B cell (primary cell): ENCODE data around the gene MSANTD3. TPM values are rescaled to one million over a fixed set of nuclear protein-coding genes. Genes with fewer than 3 reads are reported as not detected.
A peak's percentile ranks its signal among the peaks of the same experiment; 100 is the strongest.

Source experiments
- ATAC-seq: fragments of 200-7000 bp; cut with Tn5 transposase; one replicate; pipeline ENCODE4 v1.10.0; 2021; ENCODE audit warnings: low read depth, mild to moderate bottlenecking, moderate number of reproducible peaks, moderate library complexity
- CTCF ChIA-PET: fragments of 350-600 bp; sonication (Branson Sonifier 250); formaldehyde crosslinking; loops from one replicate; lab custom pipeline; 2021; ENCODE audit warnings: antibody characterized with exemption, inconsistent platforms; lab: Charles Lee
- POLR2A ChIA-PET: fragments of 350-600 bp; sonication (Branson Sonifier 250); formaldehyde crosslinking; loops from one replicate; lab custom pipeline; 2021; ENCODE audit warnings: antibody characterized with exemption; lab: Charles Lee
- DNase-seq: peaks from one replicate; pipeline ENCODE4 v3.0.0; 2013
- H2AFZ ChIP-seq: 2 replicates; pipeline ENCODE4 v1.6.1; 2012; ENCODE audit warnings: mild to moderate bottlenecking, low read depth, low read length; ENCODE audit not compliant: insufficient read depth, poor library complexity, severe bottlenecking
- H3K27ac ChIP-seq, 2 donors: 1 replicate in 1 of 2; 2 replicates in 1 of 2; pipeline ENCODE4 v1.5.1; 2012 to 2013; ENCODE audit warnings: low read length in 2 of 2, mild to moderate bottlenecking in 2 of 2, moderate library complexity in 1 of 2
- H3K27me3 ChIP-seq, 4 experiments: fragments of 200-600 bp in 1 of 4; sonication (generic) in 1 of 4; replicated peaks in 1 of 4; 1 replicate in 2 of 4; 2 replicates in 2 of 4; pipeline versions ENCODE4 v1.6.1 to v1.7.0; 2013 to 2016; ENCODE audit warnings: low read length in 3 of 4, mild to moderate bottlenecking in 2 of 4, mixed read lengths in 1 of 4, moderate library complexity in 1 of 4; ENCODE audit not compliant: insufficient read depth in 4 of 4, control insufficient read depth in 3 of 4; ENCODE audit errors: control extremely low read depth in 1 of 4
- H3K36me3 ChIP-seq, 2 experiments: replicated peaks in 1 of 2; 1 replicate in 1 of 2; 2 replicates in 1 of 2; pipeline versions ENCODE4 v1.6.1 to v1.7.1; 2013; ENCODE audit warnings: low read length in 1 of 2; ENCODE audit not compliant: insufficient read depth in 2 of 2, control insufficient read depth in 1 of 2; ENCODE audit errors: control extremely low read depth in 1 of 2, extremely low read depth in 1 of 2
- H3K4me1 ChIP-seq, 2 donors: fragments of 200-600 bp in 1 of 2; sonication (generic) in 1 of 2; 1 replicate in 1 of 2; 2 replicates in 1 of 2; pipeline versions ENCODE4 v1.5.1 to v1.6.1; 2013 to 2017; ENCODE audit warnings: low read length in 2 of 2; ENCODE audit not compliant: control insufficient read depth in 2 of 2, insufficient read depth in 2 of 2
- H3K4me2 ChIP-seq: replicated peaks from 2 replicates; pipeline ENCODE3; 2012; ENCODE audit warnings: mild to moderate bottlenecking, low read depth, low read length; ENCODE audit not compliant: poor library complexity, severe bottlenecking
- H3K4me3 ChIP-seq, 5 experiments: fragments of 200-600 bp in 1 of 5; sonication (generic) in 1 of 5; 1 replicate in 3 of 5; 2 replicates in 2 of 5; pipeline versions ENCODE4 v1.5.1 to v1.7.0; 2011 to 2016; ENCODE audit warnings: low read length in 4 of 5, mild to moderate bottlenecking in 4 of 5, low read depth in 2 of 5, control low read depth in 1 of 5, moderate library complexity in 1 of 5; ENCODE audit not compliant: insufficient read depth in 1 of 5; ENCODE audit errors: control extremely low read depth in 1 of 5, extremely low read depth in 1 of 5
- H3K79me2 ChIP-seq: fragments of 200-600 bp; sonication (generic); one replicate; pipeline ENCODE4 v1.6.0; 2016; ENCODE audit warnings: low read length; ENCODE audit not compliant: control insufficient read depth, insufficient read depth
- H3K9ac ChIP-seq: fragments of 200-600 bp; sonication (generic); 2 replicates; pipeline ENCODE4 v1.6.1; 2017; ENCODE audit warnings: mild to moderate bottlenecking, low read length, moderate library complexity
- H3K9me3 ChIP-seq, 3 donors: one replicate each; pipeline versions ENCODE4 v1.6.1 to v1.7.1; 2013; ENCODE audit warnings: low read length in 2 of 3; ENCODE audit not compliant: control insufficient read depth in 2 of 3, insufficient read depth in 1 of 3; ENCODE audit errors: control extremely low read depth in 1 of 3
- H4K20me1 ChIP-seq: 2 replicates; pipeline ENCODE4 v1.6.0; 2012; ENCODE audit warnings: mild to moderate bottlenecking, low read length; ENCODE audit not compliant: insufficient read depth, control insufficient read depth, poor library complexity, severe bottlenecking
- H3K27ac Mint-ChIP-seq: one replicate; pipeline ENCODE4 v1.8.0; 2021; ENCODE audit warnings: mixed read lengths
- H3K27me3 Mint-ChIP-seq: one replicate; pipeline ENCODE4 v1.8.0; 2021; ENCODE audit warnings: mixed read lengths
- H3K4me1 Mint-ChIP-seq: one replicate; pipeline ENCODE4 v1.8.0; 2021; ENCODE audit warnings: mixed read lengths
- H3K4me3 Mint-ChIP-seq: one replicate; pipeline ENCODE4 v1.8.0; 2021; ENCODE audit warnings: mixed read lengths
- H3K9me3 Mint-ChIP-seq: one replicate; pipeline ENCODE4 v1.8.0; 2022; ENCODE audit warnings: mixed read lengths; ENCODE audit not compliant: insufficient read depth
- CTCF ChIP-seq: fragments of 200-600 bp; IDR thresholded peaks from one replicate; pipeline ENCODE4 v1.8.0; 2022; ENCODE audit warnings: antibody characterized with exemption, mild to moderate bottlenecking
- EZH2 ChIP-seq: IDR thresholded peaks from 2 replicates; pipeline ENCODE4 v1.6.1; 2012; ENCODE audit warnings: borderline replicate concordance, low read depth, mild to moderate bottlenecking, moderate library complexity, low read length; ENCODE audit not compliant: insufficient read depth, poor library complexity, severe bottlenecking
- WGBS: methylation state at CpG from one replicate; pipeline ENCODE4 v1.1.5; 2013; ENCODE audit warnings: missing lambda C conversion rate; ENCODE audit not compliant: insufficient coverage; 5-methylcytosine and 5-hydroxymethylcytosine counted together
- intact Hi-C: fragments of 100-400 bp; cut with micrococcal nuclease; formaldehyde crosslinking; loops from one replicate; pipeline ENCODE4 v1.10.0; 2022
- polyA plus RNA-seq: library from polyadenylated mRNA; depleted of rRNA; stranded (reverse); fragments of >200 nt; gene quantifications from 2 replicates; pipeline ENCODE4 v1.2.3, GENCODE V29; 2012
- total RNA-seq, 2 donors: library from RNA; stranded (reverse); fragments of 120-200 nt in 1 of 2; gene quantifications; 1 replicate in 1 of 2; 2 replicates in 1 of 2; pipeline versions ENCODE4 v1.2.3 to v1.2.4, GENCODE V29; 2013 to 2022

The MSANTD3 gene
- total and polyA plus RNA-seq, 2 donors (not counting 1 experiment from before 2014, with no cell fraction given): 5.9 to 12.1 TPM

DNA sequence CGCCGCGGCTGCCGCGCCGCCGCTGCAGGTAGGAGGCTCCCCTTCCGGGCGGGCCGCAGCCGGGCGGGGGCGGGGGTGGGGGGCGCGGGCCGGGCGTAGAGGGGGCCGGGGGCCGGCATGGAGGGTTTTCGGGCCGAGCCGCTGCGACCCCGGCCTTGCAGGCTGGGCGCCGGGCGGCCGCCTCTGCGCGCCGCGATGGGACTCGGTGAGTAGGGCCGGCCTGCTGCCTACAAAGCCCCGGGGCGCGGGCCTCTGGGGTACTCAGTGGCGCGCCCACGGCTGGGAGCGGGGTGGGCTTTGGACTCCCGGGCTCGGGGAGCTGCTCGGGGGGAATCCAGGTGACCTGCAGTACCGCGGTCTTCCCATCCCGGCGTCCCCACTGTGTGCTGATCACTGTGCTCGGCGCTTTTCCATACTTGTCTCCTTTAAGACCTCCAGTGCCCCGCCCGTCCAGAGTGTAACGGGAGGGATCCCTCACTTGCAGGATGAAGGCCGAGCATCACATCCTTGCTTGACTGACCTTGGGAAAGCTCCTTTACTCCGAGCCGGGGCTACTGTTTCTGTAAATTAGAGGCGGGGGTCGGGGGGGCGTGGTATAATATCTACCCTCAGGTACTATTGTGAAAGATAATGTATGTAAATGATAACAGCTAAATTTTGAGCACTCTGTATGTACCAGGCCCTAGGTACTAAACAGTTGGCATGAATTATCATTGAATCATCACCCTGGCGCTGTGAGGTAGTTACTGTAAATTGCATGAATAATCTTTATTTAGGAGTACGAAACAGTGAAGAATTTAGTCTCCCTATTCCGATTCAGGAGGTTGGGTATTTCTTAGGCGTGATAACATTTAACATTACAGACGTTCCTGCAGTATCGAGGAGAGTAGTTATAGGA, 672 bp downstream of the MSANTD3 start:
- 7% methylated on average over 58 of the region's 65 CpGs for WGBS
- peaks cover 21% of the 10 kb centered on the region for H3K4me1 Mint-ChIP-seq
- H3K27ac Mint-ChIP-seq: peak overlapping the region; percentile 71
- DNase-seq (peak; percentile 51), ATAC-seq (peak; percentile 39)
- no peaks in the 10 kb centered on the region for H3K36me3 ChIP-seq
- peak overlapping the region; percentile 86 for H3K4me3 Mint-ChIP-seq
- intact Hi-C loops: loop anchor here (5.0 kb wide), 1 partner anchor 170 kb away; no protein-coding TSS in a partner anchor
- H3K9ac ChIP-seq: peak overlapping the region; percentile 76
- ChIA-PET CTCF (interaction anchor here (0.9 to 1.9 kb wide), 3 partner anchors 11 to 1430 kb away, joined by 3 to 11 read pairs (median 3); partner anchors contain the start of gene TEX10), POLR2A (interaction anchor here (0.6 kb wide), 1 partner anchor 31 kb away, joined by 3 read pairs; no protein-coding TSS in a partner anchor)
- no peaks in the 10 kb centered on the region for H3K9me3 ChIP-seq
- H4K20me1 ChIP-seq: no peaks in the 10 kb centered on the region
- peak overlapping the region; percentile 8 to 77 (median 70) for H3K4me3 ChIP-seq
- peaks cover 9% of the 10 kb centered on the region for H3K79me2 ChIP-seq
- no peaks in the 10 kb centered on the region for H3K9me3 Mint-ChIP-seq
- peak overlapping the region in 1 of 2 donors; percentile 55 for H3K27ac ChIP-seq
- peaks cover 13 to 16% of the 10 kb centered on the region in 2 donors for H3K4me1 ChIP-seq
- H3K27me3 ChIP-seq: no peaks in the 10 kb centered on the region
- peak overlapping the region; percentile 94 for H2AFZ ChIP-seq
- no peak for TF ChIP-seq CTCF
- TF ChIP-seq EZH2: no peak
- H3K27me3 Mint-ChIP-seq: no peaks in the 10 kb centered on the region
- H3K4me2 ChIP-seq: peak overlapping the region; percentile 98
